Stimulated activated naive CD8-positive, alpha-beta T cell treated with anti-CD3 and anti-CD28 coated beads, Interleukin-15, amount 100 ng/mL, for 72 hours (primary cell): ENCODE results near the gene CAMTA1.
"Not testable (repeated sequence)": the region's sequence is repeated elsewhere in the genome, so short reads cannot be mapped to it uniquely, and the experiment has no call there.

Experiments
- ATAC-seq: fragments of 150-1000 bp; cut with Tn5 transposase; 2 replicates; pipeline ENCODE4 v1.10.0; 2021; ENCODE audit warnings: mild to moderate bottlenecking, moderate library complexity
- DNase-seq, 2 donors: peaks; one replicate each; pipeline ENCODE4 v3.0.0; 2021 to 2022
- H3K27ac Mint-ChIP-seq, 2 donors: one replicate each; pipeline ENCODE4 v1.8.0; 2022; ENCODE audit warnings: mild to moderate bottlenecking in 2 of 2, mixed read lengths in 2 of 2, moderate library complexity in 2 of 2
- H3K27me3 Mint-ChIP-seq: one replicate; pipeline ENCODE4 v1.8.0; 2022; ENCODE audit warnings: mixed read lengths
- H3K4me1 Mint-ChIP-seq: one replicate; pipeline ENCODE4 v1.8.0; 2022; ENCODE audit warnings: mild to moderate bottlenecking, mixed read lengths
- H3K4me3 Mint-ChIP-seq, 2 donors: one replicate each; pipeline ENCODE4 v1.8.0; 2022; ENCODE audit warnings: mild to moderate bottlenecking in 2 of 2, mixed read lengths in 2 of 2, moderate library complexity in 1 of 2
- H3K9me3 Mint-ChIP-seq, 2 donors: one replicate each; pipeline ENCODE4 v1.8.0; 2022; ENCODE audit warnings: mixed read lengths in 2 of 2

CAMTA1 gene

DNA sequence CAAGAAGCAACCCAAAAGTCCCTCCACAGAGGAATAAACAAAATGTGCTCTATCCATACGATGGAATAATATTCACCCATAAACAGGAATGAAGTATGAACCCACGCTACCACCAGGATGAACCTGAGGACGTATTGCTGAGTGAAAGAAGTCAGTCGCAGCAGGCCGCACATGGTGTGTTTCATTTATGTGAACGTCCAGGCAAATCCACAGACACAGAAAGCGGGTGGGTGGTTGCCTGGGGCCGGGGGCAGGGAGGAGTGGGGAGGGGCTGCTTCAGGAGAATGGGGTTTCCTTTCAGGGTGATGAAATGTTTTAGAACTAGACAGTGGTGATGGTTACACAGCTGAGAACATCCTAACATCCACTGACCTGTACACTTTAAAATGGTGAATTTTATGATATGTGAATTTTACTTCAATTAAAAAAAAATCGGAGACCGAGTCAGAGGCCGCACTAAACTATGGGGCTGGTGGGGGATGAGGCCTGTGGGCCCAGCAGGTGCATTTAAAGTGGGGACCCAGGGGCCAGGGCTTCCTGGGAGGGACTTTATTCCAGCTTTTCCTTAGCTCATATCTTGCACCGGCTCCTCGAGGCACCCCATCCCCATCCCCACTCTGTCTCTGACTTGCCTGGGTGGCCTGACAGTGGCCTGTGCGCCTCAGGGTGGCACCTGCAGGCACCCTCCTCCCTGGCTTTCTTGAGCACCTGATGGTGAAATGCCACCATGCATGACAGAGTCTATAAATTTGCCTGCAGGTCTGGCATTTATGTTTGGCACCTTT lies 593.3 kb downstream of the CAMTA1 start:
- Mint-ChIP-seq H3K4me3 (no peak overlapping the region), H3K4me1 (no peaks in the 10 kb centered on the region), H3K27ac (peak overlapping the region in 1 of 2 donors; percentile 50), H3K9me3 (no peaks in the 10 kb centered on the region), H3K27me3 (peaks cover 22% of the 10 kb centered on the region)
- DNase-seq (no peak), ATAC-seq (no peak)

DNA sequence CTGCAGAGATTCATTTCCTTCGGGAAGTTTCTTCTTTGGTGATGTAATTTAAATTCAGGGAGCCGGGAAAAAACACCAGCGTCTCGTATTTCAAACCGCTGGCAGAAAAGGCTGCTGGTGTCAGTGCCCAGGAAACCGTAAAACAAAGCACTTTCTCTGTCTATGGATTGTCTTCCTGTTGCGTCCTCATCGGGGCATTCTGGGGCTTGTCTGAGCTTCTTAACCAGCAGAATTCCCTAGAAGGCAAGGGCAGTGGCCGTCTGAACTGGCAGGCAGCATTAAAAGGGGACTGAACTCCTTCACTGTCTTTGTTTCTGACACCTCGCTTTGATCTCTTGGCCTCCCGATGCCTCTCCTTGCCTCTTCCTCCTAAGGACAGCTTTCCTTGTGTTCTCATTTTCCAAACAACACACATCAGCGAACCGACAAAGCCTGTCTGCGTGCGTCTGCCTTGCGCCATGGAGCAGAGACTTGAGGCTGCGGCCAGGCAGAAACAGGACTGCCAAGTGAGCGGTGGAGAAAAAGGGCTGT lies 594.3 kb downstream of the CAMTA1 start:
- DNase-seq = no peak
- Mint-ChIP-seq H3K4me3 (no peak overlapping the region), H3K27ac (no peak overlapping the region), H3K27me3 (peaks cover 16% of the 10 kb centered on the region), H3K9me3 (no peaks in the 10 kb centered on the region), H3K4me1 (no peaks in the 10 kb centered on the region)
- no peak for ATAC-seq

DNA sequence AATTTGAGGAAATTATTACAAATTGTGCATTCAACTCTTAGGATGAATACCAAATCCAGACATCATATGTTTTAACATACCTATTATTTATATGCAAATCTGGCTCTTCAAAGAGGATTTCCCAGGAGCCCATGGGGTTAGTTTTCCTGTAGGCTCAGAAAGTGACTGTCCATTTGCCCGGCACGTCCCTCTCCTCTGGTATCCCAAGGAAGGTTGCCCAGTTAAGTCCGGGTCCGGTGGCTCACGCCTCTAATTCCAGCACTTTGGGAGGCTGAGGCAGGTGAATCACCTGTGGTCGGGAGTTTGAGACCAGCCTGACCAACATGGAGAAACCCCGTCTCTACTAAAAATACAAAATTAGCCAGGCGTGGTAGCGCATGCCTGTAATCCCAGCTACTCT lies 594.8 kb downstream of the CAMTA1 start:
- DNase-seq, H3K27ac Mint-ChIP-seq, H3K4me3 Mint-ChIP-seq, H3K9me3 Mint-ChIP-seq, H3K4me1 Mint-ChIP-seq, ATAC-seq: not testable (repeated sequence)
- peaks cover 10% of the 10 kb centered on the region for H3K27me3 Mint-ChIP-seq

- H3K4me1 Mint-ChIP-seq = no peaks in the 10 kb centered on the region
These were observed 595.5 kb downstream of the CAMTA1 start for GRCh38 chr1:7380712-7381111.

GRCh38 chr1:7381729-7382128 lies 596.5 kb downstream of the CAMTA1 start:
- ATAC-seq, H3K27ac Mint-ChIP-seq, H3K9me3 Mint-ChIP-seq, H3K27me3 Mint-ChIP-seq, H3K4me3 Mint-ChIP-seq, H3K4me1 Mint-ChIP-seq, DNase-seq: not testable (repeated sequence)

More at GRCh38 chr1:7380712-7381111, 595.5 kb downstream of the CAMTA1 start:
- ATAC-seq = no peak
- Mint-ChIP-seq H3K27me3 (peaks cover 7% of the 10 kb centered on the region), H3K27ac (no peak overlapping the region), H3K9me3 (no peaks in the 10 kb centered on the region), H3K4me3 (no peak overlapping the region)
- DNase-seq = no peak

DNA sequence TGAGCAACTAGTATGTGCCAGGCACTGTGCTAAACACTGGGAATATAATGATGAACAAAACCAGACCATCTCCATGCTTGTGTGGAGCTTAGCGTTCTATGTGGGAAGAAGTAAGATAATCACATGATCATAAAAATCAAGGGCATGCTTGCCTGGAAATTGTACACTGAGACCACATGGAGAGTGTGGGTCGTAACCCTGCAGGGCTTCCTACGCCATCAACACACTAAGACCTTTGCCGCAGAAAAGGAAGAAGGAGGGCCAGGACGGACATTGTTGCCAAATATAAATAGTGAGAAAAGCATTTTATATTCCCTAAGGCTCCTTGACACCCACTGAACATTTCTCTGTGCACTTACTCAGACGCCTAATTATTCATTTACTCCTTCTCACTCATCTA lies 597.7 kb downstream of the CAMTA1 start:
- Mint-ChIP-seq H3K27ac (no peak overlapping the region), H3K4me3 (no peak overlapping the region), H3K27me3 (peaks cover 7% of the 10 kb centered on the region), H3K9me3 (no peaks in the 10 kb centered on the region), H3K4me1 (no peaks in the 10 kb centered on the region)
- ATAC-seq = no peak
- DNase-seq = no peak

DNA sequence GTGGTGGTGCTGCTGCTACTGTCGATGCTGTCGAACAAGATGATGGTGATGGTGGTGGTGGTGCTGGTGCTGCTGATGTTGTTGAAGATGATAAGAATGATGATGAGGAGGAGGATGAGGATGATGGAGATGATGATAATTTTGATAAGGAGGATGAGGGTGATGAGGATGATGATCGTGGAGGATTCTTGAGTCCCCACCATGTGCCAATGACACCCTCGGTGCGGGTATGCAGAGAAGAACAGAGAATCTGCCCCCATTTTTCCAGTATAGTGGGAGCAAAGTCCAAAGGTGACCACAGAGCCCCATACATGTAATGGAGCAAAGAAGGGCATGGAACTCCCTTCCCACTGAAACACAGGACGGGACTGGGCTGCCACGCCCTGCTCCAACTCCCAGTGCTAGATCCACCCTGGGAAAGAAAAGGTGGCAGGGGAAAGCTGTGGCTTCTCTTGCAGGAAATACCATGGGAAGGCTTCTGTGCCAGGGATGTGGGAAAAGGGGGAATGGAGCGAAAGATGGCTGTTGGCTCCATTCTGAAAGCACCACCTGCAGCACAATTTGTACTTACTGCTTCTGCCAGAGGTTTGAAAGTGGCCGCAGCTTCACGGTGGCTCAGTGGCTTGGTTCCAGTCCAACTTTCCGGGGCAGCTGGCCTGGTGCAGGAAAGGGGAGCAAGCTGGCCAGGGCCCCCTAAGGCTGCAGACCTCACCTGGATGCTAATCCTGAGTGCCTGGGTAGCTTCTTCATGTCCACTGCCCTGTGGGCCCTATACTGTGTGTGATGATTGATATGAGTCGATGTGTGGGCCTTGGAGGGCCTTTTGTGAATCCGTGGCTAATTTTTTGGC lies 598.6 kb downstream of the CAMTA1 start:
- Mint-ChIP-seq H3K27ac (no peak overlapping the region), H3K4me1 (no peaks in the 10 kb centered on the region), H3K4me3 (no peak overlapping the region), H3K27me3 (peaks cover 7% of the 10 kb centered on the region), H3K9me3 (no peaks in the 10 kb centered on the region)
- no peak for ATAC-seq
- no peak for DNase-seq

- no peaks in the 10 kb centered on the region for H3K9me3 Mint-ChIP-seq
- ATAC-seq = no peak
- no peaks in the 10 kb centered on the region for H3K4me1 Mint-ChIP-seq
- DNase-seq = no peak
- H3K27ac Mint-ChIP-seq = peak overlapping the region in 1 of 2 donors; percentile 38
- peaks cover 3% of the 10 kb centered on the region for H3K27me3 Mint-ChIP-seq
- no peak overlapping the region for H3K4me3 Mint-ChIP-seq
These were observed 599.4 kb downstream of the CAMTA1 start for GRCh38 chr1:7384679-7385078.

GRCh38 chr1:7385471-7386225 lies 600.4 kb downstream of the CAMTA1 start:
- no peak for DNase-seq
- Mint-ChIP-seq H3K27ac (no peak overlapping the region), H3K9me3 (no peaks in the 10 kb centered on the region), H3K4me1 (no peaks in the 10 kb centered on the region), H3K4me3 (no peak overlapping the region), H3K27me3 (no peaks in the 10 kb centered on the region)
- ATAC-seq = no peak

DNA sequence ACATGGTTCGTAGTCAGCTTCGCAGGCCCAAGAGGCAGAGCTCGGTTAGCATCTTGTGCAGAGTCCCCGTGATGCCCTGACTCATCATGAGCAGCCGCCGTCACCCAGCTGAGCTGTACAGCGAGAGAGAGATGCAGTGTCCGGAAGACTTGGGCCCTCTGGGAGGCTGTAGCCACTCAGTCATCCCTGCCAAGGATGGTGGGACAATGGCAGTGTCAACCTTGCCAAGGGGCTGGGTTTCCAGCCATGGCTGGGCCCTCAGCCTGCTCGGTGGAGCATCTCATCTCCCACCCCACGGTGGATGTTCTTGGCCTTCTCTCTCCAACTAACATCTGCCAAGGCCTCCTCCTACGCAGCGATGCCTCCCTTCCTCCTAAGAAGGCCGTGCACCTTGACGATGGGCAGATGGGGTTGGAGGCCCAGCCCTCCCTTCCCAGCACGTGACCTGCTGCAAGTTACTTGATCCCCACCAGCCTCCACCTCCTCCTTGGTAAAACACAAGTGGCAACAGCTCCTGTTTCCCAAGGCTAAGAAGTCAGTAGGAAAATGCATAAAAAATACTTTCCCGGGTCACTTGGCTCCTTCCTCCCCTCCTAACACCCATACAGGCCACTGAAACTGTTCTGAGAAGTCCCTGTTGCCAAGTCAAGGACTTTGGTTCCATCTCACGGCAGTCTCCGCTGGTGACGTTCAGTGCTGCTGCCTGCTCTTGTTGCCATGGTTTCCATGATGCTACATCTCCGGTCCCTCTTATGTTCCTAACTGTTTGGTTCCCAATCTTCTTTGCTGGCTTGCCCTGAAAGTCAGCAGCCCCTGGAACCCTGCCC lies 601.2 kb downstream of the CAMTA1 start:
- ATAC-seq (no peak), DNase-seq (no peak)
- no peaks in the 10 kb centered on the region for H3K27me3 Mint-ChIP-seq
- H3K9me3 Mint-ChIP-seq = no peaks in the 10 kb centered on the region
- H3K4me1 Mint-ChIP-seq = no peaks in the 10 kb centered on the region
- no peak overlapping the region for H3K4me3 Mint-ChIP-seq
- H3K27ac Mint-ChIP-seq = peak overlapping the region in 1 of 2 donors; percentile 9

GRCh38 chr1:7387053-7387927 lies 602.0 kb downstream of the CAMTA1 start:
- DNase-seq = no peak
- Mint-ChIP-seq H3K27ac (peak overlapping the region in 1 of 2 donors; percentile 9), H3K9me3 (no peaks in the 10 kb centered on the region), H3K4me3 (no peak overlapping the region), H3K27me3 (no peaks in the 10 kb centered on the region), H3K4me1 (no peaks in the 10 kb centered on the region)
- ATAC-seq = no peak

GRCh38 chr1:7388141-7388487 lies 602.9 kb downstream of the CAMTA1 start:
- Mint-ChIP-seq H3K4me1 (no peaks in the 10 kb centered on the region), H3K27ac (no peak overlapping the region), H3K9me3 (no peaks in the 10 kb centered on the region), H3K4me3 (no peak overlapping the region), H3K27me3 (no peaks in the 10 kb centered on the region)
- DNase-seq (no peak), ATAC-seq (no peak)

- Mint-ChIP-seq H3K27ac (no peak overlapping the region), H3K4me1 (no peaks in the 10 kb centered on the region), H3K4me3 (no peak overlapping the region), H3K9me3 (no peaks in the 10 kb centered on the region), H3K27me3 (no peaks in the 10 kb centered on the region)
- DNase-seq (no peak), ATAC-seq (no peak)
These were observed 603.4 kb downstream of the CAMTA1 start for GRCh38 chr1:7388488-7389185.
